Measurements from ENCODE around the gene NDUFV3.
"Not testable (repeated sequence)": the region's sequence is repeated elsewhere in the genome, so short reads cannot be mapped to it uniquely, and the experiment has no call there.

Gene NDUFV3

DNA sequence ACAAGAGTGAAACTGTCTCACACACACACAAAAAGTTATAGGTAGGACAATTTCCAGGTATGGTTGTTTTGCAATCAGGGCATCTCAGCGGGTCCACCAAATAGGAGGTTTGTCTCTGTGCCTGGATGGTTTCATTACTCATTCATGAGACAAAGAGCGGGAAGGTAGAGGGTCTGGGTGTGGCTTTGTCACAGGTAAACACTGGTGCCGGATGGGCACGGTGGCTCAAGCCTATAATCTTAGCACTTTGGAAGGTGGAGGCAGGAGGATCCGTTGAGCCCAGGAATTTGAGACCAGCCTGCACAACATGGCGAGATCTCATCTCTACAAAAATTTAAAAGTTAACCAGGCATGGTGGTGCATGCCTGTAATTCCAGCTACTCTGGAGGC, 48.6 kb downstream of the NDUFV3 start:
- TF ChIP-seq, protein P1, sequence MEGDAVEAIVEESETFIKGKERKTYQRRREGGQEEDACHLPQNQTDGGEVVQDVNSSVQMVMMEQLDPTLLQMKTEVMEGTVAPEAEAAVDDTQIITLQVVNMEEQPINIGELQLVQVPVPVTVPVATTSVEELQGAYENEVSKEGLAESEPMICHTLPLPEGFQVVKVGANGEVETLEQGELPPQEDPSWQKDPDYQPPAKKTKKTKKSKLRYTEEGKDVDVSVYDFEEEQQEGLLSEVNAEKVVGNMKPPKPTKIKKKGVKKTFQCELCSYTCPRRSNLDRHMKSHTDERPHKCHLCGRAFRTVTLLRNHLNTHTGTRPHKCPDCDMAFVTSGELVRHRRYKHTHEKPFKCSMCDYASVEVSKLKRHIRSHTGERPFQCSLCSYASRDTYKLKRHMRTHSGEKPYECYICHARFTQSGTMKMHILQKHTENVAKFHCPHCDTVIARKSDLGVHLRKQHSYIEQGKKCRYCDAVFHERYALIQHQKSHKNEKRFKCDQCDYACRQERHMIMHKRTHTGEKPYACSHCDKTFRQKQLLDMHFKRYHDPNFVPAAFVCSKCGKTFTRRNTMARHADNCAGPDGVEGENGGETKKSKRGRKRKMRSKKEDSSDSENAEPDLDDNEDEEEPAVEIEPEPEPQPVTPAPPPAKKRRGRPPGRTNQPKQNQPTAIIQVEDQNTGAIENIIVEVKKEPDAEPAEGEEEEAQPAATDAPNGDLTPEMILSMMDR (IDR thresholded peaks at IDR 0.05; ENCODE audit: low read depth, low read length, missing control alignments) = no peak
- H3K4me3 ChIP-seq (ENCODE audit: low read depth, low read length) = no peak overlapping the region
- no peak for DNase-seq (ENCODE audit: low read depth)

DNA sequence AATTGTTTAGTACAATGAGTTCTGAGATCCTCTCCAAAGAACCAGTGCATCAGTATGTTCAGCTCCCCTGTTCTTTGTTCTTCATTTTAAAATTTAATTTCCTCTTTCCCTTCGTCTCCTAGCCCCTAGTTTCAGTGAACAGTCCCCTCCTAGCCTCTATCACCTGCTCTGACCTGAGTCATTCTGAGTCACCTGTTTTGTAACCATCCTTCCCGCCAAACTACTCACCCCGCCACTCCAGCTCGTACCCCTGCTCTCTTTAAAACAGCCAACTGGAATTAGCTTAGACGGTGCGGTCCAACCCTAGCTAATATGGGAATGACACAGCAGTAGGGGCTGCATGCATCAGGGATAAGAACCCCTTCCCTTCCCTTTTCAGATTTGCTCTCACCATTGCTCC, 49.1 kb downstream of the NDUFV3 start:
- DNase-seq (ENCODE audit: low read depth) = no peak
- TF ChIP-seq, protein P1 (IDR thresholded peaks at IDR 0.05; ENCODE audit: low read depth, low read length, missing control alignments) = no peak
- no peak overlapping the region for H3K4me3 ChIP-seq (ENCODE audit: low read depth, low read length)

DNA sequence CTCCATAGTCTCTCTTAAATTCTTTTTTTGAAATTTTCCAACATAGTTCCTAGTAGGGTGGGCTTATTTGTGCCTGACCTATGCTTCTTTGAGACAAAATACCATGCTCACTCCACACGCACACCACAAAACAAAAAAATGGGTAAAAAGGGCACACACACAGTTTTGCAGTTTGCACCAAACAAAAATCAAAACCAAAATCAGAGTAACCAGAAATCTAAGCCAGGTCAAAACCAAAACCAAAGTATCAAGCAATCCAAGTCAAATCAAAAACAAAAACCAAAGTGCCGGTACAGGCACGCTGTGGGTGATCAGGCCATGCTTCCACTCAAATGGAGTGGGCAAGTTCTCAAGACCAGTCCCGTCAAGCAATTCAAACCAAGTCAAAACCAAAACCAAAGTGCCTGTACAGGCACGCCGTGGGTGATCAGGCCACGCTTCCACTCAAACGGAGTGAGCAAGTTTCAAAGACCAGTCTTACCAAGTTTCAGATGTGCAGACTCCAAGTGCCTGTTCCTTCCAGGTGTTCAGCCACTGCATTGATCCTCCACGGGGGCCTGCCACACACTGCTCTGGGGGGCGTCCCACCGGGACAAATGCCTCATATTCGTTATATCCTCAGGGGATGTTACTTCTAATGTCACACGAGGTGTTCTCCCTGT, 56.1 kb downstream of the NDUFV3 start:
- not testable (repeated sequence) for H3K4me3 ChIP-seq (ENCODE audit: low read depth, low read length); DNase-seq (ENCODE audit: low read depth)

DNA sequence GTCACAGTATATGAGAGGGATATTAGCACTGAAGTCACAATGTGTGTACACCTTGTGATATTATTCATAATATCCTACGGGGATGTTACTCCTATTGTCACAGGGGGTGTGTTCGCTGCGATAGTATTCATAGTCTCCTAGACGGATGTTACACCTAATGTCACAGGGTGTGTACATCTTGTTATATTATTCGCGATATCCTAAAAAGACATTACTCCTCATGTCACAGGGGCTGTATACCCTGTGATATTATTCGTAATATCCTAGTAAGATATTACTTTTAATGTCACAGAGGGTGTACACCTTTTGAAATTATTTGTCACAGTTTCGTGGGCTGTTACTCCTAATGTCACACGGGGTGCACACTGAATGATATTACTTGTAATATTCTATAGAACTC, 58.1 kb downstream of the NDUFV3 start:
- H3K4me3 ChIP-seq (ENCODE audit: low read depth, low read length); DNase-seq (ENCODE audit: low read depth): not testable (repeated sequence)

DNA sequence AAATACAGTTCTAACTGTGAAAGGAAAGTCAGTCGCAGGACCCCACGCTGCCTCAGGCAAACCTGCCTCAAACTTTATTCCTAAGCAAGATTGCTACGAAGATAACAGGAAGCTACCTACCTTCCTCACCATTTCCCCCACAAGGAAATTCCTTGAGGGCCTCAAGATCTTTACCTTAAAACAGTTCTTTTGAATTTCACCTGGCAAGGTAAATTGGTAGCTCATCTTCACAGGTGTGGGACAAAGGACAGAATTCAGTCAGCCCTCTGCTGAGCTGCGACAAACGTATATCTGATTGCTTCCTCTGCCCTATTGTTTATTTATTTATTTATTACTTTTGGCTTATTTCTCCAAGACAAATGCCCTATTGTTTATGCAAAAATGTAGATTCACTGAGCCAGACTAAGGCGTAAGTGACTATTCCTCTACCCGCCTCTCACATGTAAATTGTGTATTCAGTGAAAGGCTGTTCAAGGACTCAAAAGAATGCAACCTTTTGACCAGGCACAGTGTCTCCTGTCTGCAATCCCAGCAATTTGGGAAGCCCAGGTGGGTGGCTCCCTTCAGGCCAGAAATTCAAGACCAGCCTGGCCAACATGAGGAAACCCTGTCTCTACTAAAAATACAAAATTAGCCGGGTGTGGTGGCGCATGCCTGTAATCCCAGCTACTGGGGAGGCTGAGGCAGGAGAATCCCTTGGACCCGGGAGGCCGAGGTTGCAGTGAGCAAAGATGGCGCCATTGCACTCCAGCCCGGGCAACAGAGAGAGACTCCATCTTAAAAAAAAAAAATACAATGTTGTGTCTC, 63.9 kb downstream of the NDUFV3 start:
- TF ChIP-seq, protein P1 (IDR thresholded peaks at IDR 0.05; ENCODE audit: low read depth, low read length, missing control alignments) = no peak
- no peak overlapping the region for H3K4me3 ChIP-seq (ENCODE audit: low read depth, low read length)
- DNase-seq (ENCODE audit: low read depth) = no peak

DNA sequence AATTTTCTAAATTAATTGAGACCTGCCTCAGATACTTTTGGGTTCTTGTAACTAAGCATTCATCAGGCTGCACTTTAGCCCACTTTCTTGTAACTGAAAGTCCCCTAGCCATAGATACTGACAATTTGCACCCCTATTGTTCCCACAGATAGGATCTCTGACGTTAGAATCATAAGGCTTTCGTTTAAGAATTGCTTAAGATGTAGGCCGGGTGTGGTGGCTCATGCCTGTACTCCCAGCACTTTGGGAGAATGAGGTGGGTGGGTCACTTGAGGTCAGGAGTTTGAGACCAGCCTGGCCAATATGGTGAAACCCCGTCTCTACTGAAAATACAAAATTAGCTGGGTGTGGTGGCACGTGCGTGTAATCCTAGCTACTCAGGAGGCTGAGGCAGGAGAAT, 65.0 kb downstream of the NDUFV3 start:
- H3K4me3 ChIP-seq (ENCODE audit: low read depth, low read length); DNase-seq (ENCODE audit: low read depth): not testable (repeated sequence)

DNA sequence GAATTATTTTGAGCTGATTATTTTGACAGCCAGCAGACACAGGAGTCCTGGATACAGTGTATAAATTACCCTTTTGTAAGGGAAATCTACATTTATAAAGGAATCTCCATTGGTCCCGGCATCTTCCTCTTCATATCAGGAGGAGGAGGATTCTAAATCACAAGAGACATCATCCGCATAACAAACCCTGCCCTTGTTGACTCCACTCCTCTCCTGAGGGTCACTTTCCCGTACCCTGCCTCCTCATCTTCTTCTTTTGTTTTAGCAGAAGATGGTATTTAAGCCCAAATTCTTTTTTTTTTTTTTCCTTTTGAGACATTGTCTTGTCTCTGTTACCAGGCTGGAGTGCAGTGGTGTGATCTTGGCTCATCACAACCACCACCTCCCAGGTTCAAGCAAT, 66.6 kb downstream of the NDUFV3 start:
- TF ChIP-seq, protein P1 (IDR thresholded peaks at IDR 0.05; ENCODE audit: low read depth, low read length, missing control alignments) = no peak
- DNase-seq (ENCODE audit: low read depth) = no peak
- no peak overlapping the region for H3K4me3 ChIP-seq (ENCODE audit: low read depth, low read length)

DNA sequence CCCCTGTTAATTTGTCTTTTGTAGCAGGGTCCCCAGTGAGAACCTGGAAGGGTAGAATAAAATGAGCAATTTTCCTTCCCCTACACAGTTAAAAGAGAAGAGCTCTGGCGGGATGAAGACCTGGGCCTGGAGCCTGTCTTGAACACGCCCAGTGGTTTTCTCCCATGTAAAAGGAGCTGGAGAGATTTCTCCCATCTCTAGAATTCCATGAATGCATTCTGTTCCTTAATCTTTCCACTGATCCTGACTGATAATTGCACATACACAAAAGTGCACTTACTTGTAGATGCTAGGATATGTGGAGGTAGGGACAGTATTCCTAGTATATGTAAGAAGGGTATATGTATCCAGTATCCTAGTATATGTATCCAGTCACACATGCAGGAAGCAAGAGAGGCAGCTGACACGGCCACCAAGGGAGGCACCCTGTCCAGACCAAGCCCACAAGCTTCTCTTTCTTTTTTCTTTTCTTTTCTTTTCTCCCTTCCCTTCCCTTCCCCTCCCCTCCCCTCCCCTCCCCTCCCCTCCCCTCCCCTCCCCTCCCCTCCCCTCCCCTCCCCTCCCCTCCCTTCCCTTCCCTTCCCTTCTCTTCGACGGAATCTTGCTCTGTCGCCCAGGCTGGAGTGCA, 69.4 kb downstream of the NDUFV3 start:
- H3K4me3 ChIP-seq (ENCODE audit: low read depth, low read length) = no peak overlapping the region
- TF ChIP-seq, protein P1 (IDR thresholded peaks at IDR 0.05; ENCODE audit: low read depth, low read length, missing control alignments) = no peak
- no peak for DNase-seq (ENCODE audit: low read depth)

Measured in GM12864 (cell line).